Neural cell (in vitro differentiated cells): ENCODE measurements around the gene SP3.

Source experiments
- CTCF ChIP-seq: fragments of 450-650 bp; IDR thresholded peaks from 2 replicates; pipeline ENCODE4 v1.5.1; 2014; ENCODE audit warnings: antibody characterized with exemption, mild to moderate bottlenecking, moderate library complexity; ENCODE audit not compliant: poor library complexity, severe bottlenecking
- EP300 ChIP-seq: fragments of 450-650 bp; conservative IDR thresholded peaks from 2 replicates; pipeline ENCODE4 v1.6.1; 2014; ENCODE audit warnings: antibody characterized with exemption, mild to moderate bottlenecking, moderate library complexity; ENCODE audit not compliant: poor library complexity, severe bottlenecking
- MXI1 ChIP-seq: fragments of 450-650 bp; conservative IDR thresholded peaks from 2 replicates; pipeline ENCODE4 v1.6.1; 2014; ENCODE audit warnings: antibody characterized with exemption, mild to moderate bottlenecking; ENCODE audit not compliant: poor library complexity, severe bottlenecking
- POLR2AphosphoS5 ChIP-seq: IDR thresholded peaks from 2 replicates; pipeline ENCODE4 v1.6.1; 2012
- RAD21 ChIP-seq: fragments of 450-650 bp; conservative IDR thresholded peaks from 2 replicates; pipeline ENCODE4 v1.6.1; 2014; ENCODE audit warnings: antibody characterized with exemption, mild to moderate bottlenecking, moderate library complexity
- SMC3 ChIP-seq: fragments of 450-650 bp; conservative IDR thresholded peaks from 2 replicates; pipeline ENCODE4 v1.6.1; 2014; ENCODE audit warnings: antibody characterized with exemption, mild to moderate bottlenecking, moderate library complexity; ENCODE audit not compliant: poor library complexity
- TAF1 ChIP-seq: IDR thresholded peaks from 2 replicates; pipeline ENCODE4 v1.6.1; 2012; ENCODE audit warnings: low read depth
- TF ChIP-seq, protein P1 (sequence below): IDR thresholded peaks from 2 replicates; pipeline ENCODE4 v1.6.1; 2012; ENCODE audit warnings: borderline replicate concordance

DNA sequence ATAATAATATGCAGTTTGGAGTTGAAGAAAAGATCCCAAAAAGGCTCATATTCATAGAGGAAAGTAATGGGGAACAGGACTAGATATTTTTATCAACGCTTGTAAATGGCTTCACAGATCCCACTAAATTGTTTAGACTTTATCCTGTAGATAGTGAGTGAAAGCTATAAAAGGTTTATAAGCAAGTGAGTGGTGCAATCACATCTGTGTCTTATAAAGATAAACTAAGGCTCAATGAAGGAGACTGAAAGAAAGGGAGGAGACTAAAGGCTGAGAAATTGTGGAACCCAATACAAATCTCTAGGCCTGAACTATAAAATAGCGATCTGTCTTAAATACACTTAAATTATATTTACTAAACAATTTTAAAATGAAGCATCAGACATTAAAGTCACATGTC, 7.7 kb downstream of the SP3 start:
- TF ChIP-seq CTCF, result no peak
- TF ChIP-seq POLR2AphosphoS5, result no peak
- TF ChIP-seq SMC3, result no peak
- no peak for TF ChIP-seq MXI1
- TF ChIP-seq RAD21, result no peak
- no peak for TF ChIP-seq TAF1
- TF ChIP-seq, protein P1, sequence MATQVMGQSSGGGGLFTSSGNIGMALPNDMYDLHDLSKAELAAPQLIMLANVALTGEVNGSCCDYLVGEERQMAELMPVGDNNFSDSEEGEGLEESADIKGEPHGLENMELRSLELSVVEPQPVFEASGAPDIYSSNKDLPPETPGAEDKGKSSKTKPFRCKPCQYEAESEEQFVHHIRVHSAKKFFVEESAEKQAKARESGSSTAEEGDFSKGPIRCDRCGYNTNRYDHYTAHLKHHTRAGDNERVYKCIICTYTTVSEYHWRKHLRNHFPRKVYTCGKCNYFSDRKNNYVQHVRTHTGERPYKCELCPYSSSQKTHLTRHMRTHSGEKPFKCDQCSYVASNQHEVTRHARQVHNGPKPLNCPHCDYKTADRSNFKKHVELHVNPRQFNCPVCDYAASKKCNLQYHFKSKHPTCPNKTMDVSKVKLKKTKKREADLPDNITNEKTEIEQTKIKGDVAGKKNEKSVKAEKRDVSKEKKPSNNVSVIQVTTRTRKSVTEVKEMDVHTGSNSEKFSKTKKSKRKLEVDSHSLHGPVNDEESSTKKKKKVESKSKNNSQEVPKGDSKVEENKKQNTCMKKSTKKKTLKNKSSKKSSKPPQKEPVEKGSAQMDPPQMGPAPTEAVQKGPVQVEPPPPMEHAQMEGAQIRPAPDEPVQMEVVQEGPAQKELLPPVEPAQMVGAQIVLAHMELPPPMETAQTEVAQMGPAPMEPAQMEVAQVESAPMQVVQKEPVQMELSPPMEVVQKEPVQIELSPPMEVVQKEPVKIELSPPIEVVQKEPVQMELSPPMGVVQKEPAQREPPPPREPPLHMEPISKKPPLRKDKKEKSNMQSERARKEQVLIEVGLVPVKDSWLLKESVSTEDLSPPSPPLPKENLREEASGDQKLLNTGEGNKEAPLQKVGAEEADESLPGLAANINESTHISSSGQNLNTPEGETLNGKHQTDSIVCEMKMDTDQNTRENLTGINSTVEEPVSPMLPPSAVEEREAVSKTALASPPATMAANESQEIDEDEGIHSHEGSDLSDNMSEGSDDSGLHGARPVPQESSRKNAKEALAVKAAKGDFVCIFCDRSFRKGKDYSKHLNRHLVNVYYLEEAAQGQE, result no peak
- no peak for TF ChIP-seq EP300
